ENCODE data around the gene GPATCH2L.

- no peak for TF ChIP-seq CTCF (IDR thresholded peaks at IDR 0.05)
- no peak for TF ChIP-seq POLR2A (IDR thresholded peaks at IDR 0.05)
Measured at GRCh38 chr14:76262641-76263040, 110.9 kb downstream of the GPATCH2L start.

All from body of pancreas (tissue), 4 donors.